NCI-H524 (cell line): Measurements from ENCODE around the gene ZNF107.
"Not testable (repeated sequence)": the region's sequence is repeated elsewhere in the genome, so short reads cannot be mapped to it uniquely, and the experiment has no call there.

Source experiments
- DNase-seq, 2 experiments: peaks; one replicate each; lab custom pipeline; 2025; lab: John Stamatoyannopoulos, UW

Gene ZNF107

DNA sequence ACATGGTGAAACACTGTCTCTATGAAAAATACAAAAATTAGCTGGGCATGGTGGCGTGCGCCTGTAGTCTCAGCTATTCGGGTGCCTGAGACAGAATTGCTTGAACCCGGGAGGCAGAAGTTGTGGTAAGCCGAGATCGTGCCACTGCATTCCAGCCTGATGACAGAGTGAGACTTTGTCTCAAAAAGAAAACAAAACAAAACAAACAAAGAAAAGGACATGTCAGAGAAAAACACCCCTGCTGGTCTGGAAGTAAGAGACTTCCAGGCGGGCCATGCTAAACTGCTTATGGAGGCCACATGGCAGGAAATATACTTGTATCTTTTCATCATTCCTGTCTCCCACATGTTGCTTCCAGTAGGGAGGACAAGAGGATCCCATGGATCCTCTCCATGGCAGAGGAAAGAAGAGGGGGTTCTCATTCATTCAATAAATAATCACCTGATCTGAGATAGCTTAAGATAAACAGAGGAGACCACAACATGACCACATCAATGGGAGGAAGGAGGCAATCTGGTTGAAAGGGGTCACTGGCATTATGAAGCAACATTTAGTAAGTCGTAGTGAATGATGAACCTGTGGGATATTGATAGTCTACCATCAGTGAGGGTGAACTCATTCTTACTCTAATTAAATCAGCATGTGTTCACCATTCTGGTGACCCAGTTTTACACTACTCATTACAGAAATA is 67.8 kb downstream of the ZNF107 start:
- no peak for DNase-seq

DNA sequence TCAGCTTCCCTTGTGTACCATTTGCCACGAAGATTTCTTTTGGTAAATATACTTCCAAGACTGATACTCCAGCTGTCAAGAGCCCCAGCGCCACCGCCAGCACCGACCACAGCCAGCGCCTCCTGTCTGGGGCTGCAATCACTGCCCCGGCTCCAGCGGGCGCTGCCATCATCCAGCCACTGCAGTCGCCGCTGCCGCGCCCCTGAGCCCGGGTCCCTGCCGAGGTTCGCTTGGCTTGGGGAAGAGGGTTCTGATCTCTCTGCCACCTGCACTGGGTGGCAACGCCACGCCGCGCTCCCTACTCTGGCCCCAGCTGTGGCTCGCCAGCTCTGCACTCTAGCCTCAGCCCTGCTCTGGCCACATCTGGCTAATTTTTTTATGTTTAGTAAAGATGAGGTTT is 70.6 kb downstream of the ZNF107 start:
- no peak for DNase-seq

DNA sequence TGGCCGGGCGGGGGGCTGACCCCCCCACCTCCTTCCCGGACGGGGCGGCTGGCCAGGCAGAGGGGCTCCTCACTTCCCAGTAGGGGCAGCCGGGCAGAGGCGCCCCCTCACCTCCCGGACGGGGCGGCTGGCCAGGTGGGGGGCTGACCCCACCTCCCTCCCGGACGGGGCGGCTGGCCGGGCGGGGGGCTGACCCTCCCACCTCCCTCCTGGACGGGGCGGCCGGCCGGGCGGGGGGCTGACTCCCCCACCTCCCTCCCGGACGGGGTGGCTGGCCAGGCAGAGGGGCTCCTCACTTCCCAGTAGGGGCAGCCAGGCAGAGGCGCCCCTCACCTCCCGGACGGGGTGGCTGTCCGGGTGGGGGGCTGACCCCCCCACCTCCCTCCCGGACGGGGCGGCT is 72.5 kb downstream of the ZNF107 start:
- not testable (repeated sequence) for DNase-seq

DNA sequence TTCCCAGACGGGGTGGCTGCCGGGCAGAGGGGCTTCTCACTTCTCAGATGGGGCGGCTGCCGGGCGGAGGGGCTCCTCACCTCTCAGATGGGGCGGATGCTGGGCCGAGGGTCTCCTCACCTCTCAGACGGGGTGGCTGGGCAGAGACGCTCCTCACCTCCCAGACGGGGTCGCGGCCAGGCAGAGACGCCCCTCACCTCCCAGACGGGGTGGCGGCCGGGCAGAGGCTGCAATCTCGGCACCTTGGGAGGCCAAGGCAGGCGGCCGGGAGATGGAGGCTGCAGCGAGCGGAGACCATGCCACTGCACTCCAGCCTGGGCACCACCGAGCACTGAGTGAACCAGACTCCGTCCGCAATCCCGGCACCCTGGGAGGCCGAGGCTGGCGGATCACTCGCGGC is 73.0 kb downstream of the ZNF107 start:
- DNase-seq = not testable (repeated sequence)

DNA sequence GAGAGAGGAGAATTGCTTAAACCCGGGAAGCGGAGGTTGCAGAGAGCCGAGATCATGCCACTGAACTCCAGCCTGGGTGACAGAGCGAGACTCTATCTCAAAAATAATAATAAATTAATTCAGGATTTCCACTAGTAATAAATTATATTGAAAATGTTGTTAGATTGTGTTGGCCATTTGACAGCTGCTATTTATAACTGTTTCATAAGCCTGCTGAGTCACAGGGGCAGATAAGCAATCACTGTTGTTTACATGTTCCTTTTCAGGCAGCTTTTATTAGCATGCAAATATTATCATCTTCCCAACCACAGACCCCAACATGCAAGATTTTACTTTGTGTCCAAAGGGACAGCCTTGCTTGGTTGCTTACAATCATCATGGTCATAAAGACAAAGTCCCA is 78.7 kb downstream of the ZNF107 start:
- DNase-seq = no peak

DNA sequence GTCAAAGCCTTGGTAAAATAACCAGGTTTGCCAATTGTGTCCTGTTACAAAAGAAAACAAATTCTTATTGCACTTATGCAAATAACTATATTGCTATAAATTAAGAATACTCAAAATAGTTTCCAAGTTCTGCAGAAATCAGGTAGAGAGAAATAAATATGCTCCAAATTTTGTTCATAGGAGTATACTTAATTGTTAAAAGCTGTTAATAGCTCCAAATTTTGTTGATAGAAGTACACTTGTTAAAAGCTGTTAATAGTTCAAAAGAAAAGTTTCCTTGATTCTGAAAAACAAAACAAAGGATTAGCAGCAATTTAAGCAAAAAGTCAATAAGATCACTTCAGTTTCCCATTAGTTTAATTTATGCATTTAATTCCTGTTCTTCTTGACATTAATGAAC is 81.9 kb downstream of the ZNF107 start:
- DNase-seq = no peak

DNA sequence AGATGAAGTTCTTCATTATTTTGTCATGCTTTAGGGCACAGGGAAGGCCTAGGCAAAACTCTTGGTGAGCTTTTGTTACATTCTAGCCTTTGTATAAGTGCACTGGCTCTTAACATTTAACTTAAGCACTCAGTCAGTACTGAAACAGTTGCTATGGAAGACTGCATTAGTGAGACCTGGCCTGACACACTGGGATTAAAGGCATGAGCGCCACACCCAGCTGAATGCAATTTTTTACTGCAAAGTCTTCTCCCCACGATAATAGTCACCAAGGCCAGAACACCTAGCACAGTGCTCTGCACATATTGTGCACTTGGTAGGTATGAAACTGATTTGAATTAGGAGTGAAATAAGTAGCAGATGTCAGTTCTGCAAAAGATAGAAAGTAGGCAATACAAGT is 87.1 kb downstream of the ZNF107 start:
- DNase-seq = no peak

DNA sequence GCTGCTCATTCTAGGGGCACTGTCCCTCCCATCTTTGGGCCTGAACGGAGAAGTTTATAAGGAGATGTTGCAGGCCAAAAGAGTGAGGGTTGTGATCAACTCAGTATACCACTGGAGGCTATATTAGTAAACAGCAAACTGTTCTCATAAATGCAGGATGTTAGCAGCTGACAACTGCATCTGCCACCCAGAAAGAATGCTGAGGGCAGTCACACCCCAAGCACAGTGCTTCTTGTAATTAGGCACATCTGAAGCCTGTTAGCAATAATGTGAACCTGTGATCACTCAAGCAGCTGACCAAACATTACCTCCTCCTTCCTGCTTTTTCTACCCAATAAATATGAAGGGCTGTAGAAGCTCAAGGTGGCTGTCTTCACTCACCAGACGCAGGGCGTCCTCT is 89.9 kb downstream of the ZNF107 start:
- DNase-seq = no peak

DNA sequence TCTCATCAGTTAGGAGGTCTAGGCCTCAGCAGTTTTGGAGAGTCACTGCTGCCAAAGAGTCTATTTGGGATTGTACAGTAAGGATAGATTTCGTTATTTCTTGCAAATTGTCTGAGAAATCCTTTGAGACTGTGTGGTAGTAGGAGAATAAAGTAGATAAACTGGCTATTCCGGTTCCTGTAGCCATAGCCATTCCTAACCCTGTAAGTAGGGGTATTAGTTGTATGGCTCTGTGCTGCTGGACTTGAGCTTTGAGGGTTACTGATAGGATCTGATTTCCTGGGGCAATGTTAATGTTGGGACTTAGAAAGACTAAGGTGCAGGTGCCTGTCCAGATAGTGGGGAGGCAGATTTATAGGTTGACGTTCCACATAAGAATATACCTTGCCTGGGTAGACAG is 92.2 kb downstream of the ZNF107 start:
- no peak for DNase-seq
